ENCODE data around the gene FMO1.
"Not testable (repeated sequence)": the region's sequence is repeated elsewhere in the genome, so short reads cannot be mapped to it uniquely, and the experiment has no call there.

Gene FMO1

DNA sequence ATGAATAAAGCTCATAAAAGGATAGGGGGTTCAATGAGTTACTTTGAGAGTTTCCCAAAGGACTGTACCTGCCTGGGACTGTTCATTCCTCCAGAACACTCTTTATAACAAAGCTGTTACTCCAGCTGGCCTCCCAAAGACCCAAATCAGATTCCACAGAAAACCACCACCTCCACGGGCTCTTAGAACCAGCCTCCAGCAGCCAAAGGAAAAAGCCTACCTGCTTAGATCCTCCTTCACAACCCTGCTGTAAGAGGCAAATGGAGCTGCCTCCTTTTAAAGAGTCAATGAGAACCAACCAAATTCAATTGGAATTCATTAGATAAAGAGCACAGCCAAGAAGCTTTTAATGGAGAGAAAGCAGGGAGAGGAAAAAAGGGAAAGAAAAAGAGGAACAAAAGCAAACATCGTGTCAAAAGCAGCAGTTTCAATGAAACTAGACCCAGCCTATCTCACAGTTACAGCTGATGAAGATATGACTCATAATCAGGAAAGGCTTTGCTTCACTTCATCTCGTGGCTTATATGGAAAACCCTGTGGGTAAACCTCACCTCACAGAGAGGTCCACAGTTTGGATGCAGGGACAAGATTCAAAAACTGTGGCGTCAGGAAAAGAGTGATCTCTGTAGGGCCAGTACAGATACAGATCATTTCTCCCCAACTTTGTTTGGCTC, 37.9 kb downstream of the FMO1 start:
- DNase-seq, result no peak

DNA sequence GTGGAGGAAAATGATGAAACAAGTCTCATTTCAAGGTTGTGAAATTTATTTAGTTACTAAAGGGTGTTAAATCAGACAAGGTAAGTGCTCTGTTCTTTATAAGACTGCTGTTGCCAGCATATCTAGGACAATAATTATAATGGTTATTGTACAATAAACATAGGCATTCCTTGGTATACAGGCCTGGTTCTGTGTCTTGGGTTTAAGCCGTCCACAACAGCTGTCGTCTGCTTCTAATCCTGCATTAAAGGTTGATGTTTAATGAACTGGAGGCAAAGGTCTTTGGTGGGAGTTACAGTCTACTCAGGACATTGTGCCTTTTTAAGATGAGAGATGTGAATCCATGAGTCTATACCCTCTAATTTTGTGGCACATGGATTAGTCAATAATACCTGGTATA, 42.3 kb downstream of the FMO1 start:
- DNase-seq, result no peak

DNA sequence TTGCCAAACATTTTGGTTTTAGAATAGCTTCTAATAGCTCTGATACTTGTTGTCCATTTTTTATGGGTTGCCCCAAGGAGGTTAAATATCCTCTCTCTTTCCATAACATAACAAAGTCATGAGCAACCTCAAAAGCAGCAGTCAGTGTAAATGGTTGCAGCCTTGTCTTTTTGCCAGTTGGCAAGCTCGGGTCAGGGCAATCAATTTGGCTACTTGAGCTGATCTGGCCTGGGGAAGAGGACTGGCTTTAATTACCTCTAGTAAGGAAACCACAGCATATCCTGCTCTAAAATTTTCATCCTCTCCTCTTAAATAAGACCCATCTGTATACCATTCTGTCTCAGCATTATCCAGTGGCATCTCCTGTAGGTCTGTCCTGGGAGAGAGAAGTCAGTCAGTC, 44.5 kb downstream of the FMO1 start:
- no peak for DNase-seq

DNA sequence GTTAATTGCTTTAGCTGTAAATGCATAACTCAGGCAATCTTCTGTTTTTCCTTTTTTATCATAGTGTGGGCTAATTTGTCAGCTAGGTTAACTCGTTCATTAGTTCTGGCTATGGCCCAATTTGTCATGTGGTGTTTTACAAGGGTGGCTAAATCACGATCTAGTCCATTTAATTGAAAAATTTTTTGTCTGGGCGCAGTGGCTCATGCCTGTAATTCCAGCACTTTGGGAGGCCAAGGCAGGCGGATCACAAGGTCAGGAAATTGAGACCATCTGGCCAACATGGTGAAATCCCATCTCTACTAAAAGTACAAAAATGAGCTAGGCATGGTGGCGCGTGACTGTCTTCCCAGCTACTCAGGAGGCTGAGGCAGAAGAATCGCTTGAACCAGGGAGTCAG, 47.1 kb downstream of the FMO1 start:
- DNase-seq, result not testable (repeated sequence)

DNA sequence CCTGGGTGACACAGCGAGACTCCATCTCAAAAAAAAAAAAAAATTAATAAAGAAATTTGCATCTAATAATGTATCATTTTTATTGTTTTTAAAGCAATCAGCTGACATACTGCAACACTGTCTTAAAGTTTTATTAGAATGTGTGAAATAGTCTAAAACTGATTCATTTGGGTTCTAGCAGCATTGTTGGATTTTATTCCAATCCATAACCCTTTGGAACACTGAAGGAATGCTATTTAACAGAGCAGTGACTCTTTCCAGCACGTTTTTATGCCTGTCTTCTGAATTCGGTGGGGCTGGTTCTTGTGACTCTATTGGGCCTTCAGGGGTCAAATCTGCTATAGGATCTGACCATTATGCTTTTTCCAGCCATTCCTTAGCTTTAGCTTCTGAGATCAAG, 47.5 kb downstream of the FMO1 start:
- DNase-seq, result no peak

DNA sequence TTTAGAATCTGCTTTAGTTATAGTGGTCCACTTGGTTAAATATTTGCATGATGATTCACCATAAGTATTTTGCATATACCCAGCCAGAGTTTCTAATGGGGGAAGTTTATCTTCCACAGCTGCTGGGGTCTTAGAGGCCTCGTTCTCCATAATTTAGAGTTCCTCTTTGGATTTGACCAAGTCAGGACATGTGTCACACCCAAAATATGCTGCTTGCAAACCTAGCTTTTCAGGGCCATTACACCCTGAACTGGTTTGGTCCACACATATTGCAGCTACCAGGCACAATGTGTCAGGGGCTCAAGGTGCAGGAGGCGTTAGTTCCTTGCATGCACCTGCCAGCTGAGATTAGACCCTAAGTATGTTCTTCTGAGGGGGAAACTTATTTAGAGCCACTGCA, 48.6 kb downstream of the FMO1 start:
- DNase-seq, result no peak

DNA sequence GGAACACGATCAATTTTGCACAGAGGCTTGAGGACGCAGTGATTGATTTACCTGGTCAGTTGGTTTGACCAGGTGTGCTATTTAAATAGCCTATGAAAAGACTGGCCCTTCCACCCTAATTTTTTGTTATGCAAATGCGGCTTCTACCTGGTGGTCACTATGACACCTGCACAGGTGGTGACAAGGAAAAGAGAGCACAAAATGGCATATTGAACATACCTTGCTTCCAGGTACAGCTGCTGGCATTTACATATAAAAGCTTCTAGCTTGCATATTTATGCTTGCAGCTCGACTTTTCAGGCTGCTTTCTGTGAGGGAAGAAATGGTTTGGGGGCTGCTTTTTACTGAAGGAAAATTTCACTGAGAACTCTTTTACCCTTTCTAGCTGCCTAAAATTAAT, 50.4 kb downstream of the FMO1 start:
- no peak for DNase-seq

DNA sequence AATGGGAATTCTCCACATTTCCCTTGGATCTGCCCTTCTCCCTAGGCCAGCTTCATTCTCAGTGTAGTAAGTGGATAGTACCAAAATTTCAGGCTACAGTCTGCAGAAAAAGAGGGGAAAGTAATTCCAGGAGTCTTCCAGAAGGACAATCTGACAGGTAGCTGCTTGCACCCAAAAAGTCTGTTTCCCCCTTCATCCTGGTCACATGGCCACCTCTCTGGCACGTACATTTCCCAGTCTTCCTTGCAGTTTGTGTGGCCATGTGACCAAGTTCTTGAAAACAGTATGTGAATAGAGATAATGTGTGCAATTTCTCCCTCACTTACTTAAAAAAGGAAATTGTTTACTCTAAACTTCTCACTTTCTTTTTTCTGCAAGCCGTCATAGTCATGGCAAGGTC, 51.0 kb downstream of the FMO1 start:
- no peak for DNase-seq

DNA sequence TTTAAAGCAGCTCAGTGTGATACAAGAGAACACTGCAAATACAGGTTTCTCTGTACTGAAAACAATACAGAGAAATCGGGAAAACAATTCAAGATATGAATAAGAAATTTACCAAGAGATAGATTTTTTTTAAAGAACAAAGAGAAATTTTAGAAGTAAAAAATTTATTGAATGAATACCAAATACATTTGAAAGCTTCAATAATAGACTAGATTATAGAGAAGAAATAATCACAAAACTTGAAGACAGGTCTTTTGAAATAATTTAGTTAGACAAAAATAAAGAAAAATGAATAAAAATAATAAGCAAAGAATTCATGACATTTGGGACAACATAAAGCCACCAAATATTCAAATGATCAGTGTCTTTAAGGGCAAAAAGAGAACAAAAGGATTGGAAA, 52.1 kb downstream of the FMO1 start:
- DNase-seq, result no peak

DNA sequence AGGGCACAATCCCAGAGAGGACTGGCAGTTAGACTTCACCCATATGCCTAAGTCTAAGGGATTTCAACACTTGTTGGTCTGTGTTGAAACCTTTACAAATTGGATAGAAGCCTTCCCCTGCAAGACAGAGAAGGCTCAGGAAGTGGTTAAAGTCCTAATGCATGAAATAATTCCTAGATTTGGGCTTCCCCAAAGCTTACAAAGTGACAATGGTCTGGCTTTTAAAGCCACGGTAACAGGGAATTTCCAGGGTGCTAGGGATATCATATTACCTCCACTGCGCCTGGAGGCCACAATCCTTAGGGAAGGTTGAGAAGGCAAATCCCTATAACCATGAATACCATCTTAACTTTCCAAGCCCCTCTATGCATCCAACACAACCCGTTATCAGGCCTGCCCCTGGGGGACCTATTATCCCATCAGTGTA, 62.4 kb downstream of the FMO1 start:
- DNase-seq, result no peak

DNA sequence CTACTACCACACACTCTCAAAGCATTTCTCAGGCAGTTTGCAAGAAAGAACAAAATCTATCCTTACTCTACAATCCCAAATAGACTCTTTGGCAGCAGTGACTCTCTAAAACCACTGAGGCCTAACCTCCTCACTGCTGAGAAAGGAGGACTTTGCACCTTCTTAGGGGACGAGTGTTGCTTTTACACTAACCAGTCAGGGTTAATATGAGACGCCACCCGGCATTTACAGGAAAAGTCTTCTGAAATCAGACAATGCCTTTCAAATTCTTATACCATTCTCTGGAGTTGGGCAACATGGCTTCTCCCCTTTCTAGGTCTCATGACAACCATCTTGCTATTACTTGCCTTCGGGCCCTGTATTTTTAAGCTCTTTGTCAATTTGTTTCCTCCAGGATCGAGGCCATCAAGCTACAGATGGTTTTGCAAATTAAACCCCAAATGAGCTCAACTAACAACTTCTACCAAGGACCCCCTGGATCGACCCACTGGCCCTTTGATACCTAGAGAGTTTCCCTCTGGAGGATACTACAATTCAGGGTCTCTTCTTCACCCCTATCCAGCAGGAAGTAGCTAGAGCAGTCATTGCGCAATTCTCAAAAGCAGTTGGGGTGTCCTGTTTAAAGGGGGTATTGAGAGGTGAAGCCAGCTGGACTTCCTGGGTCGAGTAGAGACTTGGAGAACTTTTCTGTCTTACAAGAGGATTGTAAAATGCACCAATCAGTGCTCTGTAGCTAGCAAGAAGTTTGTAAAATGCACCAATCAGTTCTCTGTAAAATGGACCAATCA, 63.7 kb downstream of the FMO1 start:
- DNase-seq, result no peak

DNA sequence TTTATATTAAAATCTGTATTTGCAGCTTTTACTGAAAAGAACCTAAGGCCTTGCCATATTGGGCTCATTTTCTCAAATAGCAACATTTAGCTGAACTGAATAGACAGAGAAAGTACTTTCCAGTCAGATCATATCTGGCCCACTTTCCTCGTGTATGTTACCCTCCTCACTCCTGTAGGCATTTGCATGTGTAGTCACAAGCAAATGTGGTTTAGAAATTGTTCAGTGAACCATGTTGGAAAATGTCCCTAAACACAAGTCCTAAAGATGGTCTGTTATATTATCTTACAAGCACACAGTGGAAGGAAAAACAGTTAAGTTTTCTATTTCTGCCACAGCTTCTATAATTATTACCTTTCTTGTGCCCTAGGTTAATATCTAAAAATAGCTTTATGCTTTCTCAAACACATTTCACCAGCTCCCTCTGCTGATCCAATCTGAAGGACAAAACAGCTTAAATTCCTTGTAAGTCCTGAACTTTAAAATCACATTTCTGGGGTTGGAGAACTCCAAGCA, 65.1 kb downstream of the FMO1 start:
- DNase-seq, result no peak

DNA sequence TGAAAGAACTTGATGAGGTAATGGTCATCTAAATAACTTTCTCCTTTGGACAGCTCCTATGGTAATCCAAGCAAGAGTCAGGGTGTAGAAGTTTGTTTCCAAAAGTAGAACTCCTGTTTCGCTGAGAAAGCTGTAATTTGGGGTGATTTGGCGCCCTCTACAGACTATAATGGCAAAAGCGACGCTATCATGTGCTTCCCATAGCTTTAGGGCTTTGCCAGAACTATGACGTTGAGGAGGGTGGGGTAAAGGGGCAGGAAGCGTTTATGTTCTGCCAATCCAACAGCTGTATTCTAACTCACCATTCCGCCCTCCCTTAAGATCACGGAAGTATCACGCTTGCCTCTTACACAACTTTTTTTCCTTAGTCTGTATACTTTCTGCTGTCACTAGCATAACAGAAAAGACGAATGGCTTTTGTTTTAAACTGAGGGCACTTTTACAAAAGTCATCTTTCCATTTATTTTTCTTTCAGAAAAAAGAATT, 65.6 kb downstream of the FMO1 start, which contains the start of gene FMO4:
Gene FMO4 (plus strand): TSS at position 349 of the 486 bp plus-strand sequence. CDS start 5,643 bp downstream, outside the sequence.
- peak; percentile 59 for DNase-seq

DNA sequence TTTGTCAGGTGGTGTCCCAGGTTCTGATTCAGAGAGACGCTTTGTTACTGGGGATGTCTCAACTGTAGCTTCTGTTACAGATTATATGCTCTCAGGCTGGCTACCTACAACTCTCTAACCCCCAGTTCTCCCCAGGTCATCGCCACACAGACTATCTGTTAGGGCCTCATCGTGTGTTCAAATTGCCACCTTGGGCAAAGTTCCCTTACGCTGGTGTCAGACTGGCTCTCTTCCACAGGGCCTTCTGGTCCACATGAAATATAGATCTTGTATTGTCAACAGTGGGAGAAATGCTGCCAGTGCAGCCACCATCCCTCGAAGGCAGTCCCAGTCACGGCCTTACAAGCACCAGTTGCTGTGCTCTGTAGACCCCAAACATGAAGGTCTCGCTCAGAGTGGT, 81.0 kb downstream of the FMO1 start:
- no peak for DNase-seq

DNA sequence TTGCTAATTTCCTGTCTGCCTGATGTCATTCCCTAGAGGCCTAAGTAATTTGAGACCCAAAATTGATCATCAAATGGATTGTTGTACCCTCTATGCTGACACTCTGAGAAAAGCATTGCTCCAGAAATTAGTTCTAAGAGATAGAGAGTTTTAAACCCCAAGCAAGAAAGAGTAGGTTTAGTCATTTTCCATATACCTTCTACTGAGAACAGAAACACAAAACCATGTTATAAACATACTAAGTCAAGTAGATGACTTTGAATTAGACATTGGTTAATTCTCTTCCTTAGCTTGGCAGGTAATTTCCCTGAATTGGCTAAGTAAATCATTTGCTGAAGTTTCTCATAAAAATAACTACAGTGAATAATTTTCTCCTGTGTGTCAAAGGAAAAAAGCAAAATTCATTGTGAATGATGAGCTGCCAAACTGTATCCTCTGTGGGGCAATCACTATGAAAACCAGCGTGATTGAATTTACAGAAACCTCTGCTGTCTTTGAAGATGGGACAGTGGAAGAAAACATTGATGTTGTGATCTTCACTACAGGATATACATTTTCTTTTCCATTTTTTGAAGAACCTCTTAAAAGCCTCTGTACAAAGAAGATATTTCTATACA, 85.8 kb downstream of the FMO1 start:
- no peak for DNase-seq

Data from NCI-H146 (cell line).